ENCODE measurements around the gene LNPEP.
A peak's percentile ranks its signal among the peaks of the same experiment; 100 is the strongest.

LNPEP gene

DNA sequence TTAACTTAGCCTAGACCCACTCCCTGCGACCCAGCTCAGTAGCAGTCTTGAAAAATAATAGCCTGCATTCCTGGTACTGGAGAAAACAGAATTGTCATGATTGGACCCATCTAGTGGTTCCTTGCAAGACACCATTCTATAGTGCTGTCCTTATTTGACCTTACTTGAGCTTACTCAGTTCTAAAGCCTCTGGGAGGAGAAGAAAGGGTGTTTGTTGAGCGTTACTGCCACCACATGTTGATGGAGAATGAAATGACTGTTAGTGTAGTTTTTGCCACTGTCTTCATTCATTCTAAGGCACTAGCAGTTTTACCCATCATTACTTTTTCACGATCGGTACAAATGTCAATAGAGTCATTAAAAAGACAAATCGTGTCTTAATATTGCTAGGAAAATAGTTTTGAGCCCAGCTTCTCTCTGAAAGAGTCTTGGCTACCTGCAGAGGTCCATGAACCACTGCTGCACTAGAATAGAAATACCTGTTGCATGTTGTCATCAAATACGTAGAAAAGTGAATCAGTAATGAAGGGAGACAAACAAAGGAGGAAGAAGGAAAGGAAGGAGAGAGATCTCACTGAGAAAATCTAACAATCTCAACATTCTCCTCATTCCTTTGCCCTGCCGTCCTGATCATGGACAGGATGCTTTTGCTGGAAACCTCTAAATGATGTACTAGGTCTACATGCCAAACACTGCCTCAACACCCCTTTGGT is 110.5 kb downstream of the LNPEP start:
- H3K27ac ChIP-seq (ENCODE audit: low read length, poor library complexity, severe bottlenecking): peak overlapping the region; percentile 23
- no peak overlapping the region for H4K8ac ChIP-seq (ENCODE audit: low read length)
- H2BK5ac ChIP-seq (ENCODE audit: low read depth, low read length, poor library complexity, severe bottlenecking): no peak overlapping the region
- H2BK15ac ChIP-seq (ENCODE audit: low read depth, poor library complexity, severe bottlenecking): no peak overlapping the region
- no peak overlapping the region for H3K4ac ChIP-seq (ENCODE audit: low read depth in 1 of 2, low read length in 2 of 2)
- H3K9ac ChIP-seq (ENCODE audit: low read length): no peak overlapping the region
- H3K9me3 ChIP-seq (ENCODE audit: control insufficient read depth, low read length): no peaks in the 10 kb centered on the region
- H2AK5ac ChIP-seq (ENCODE audit: low read length, severe bottlenecking): no peak overlapping the region
- H2BK120ac ChIP-seq (ENCODE audit: low read depth, low read length): no peak overlapping the region
- no peak overlapping the region for H2BK12ac ChIP-seq (ENCODE audit: low read length in 2 of 2)
- WGBS: 84% methylated on average over 5 of the region's 7 CpGs
- H3K36me3 ChIP-seq (ENCODE audit: control insufficient read depth in 1 of 2, insufficient read depth in 2 of 2, low read depth in 1 of 2, low read length in 2 of 2): no peaks in the 10 kb centered on the region
- no peak overlapping the region for H3K4me3 ChIP-seq (ENCODE audit: insufficient read depth in 1 of 2, low read depth in 1 of 2, low read length in 2 of 2)
- H3K27me3 ChIP-seq (ENCODE audit: control insufficient read depth in 1 of 2, insufficient read depth in 1 of 2, low read length in 2 of 2): peaks cover 0 to 13% of the 10 kb centered on the region in 2 experiments
- peaks cover 13% of the 10 kb centered on the region for H3K4me1 ChIP-seq (ENCODE audit: control insufficient read depth, insufficient read depth, low read depth, low read length)
- no peak overlapping the region for H4K91ac ChIP-seq (ENCODE audit: low read length)
- H3K18ac ChIP-seq (ENCODE audit: low read depth in 1 of 2, low read length in 2 of 2): no peak overlapping the region
- no peak for DNase-seq
- H3K79me1 ChIP-seq (replicated peaks; ENCODE audit: low read length, poor library complexity, severe bottlenecking): no peaks in the 10 kb centered on the region
- H3K14ac ChIP-seq (ENCODE audit: low read length in 2 of 2): no peak overlapping the region
- H2AFZ ChIP-seq (ENCODE audit: low read depth, low read length): no peak overlapping the region
- no peak overlapping the region for H3K23ac ChIP-seq (ENCODE audit: low read length in 2 of 2)
- no peak overlapping the region for H3K4me2 ChIP-seq (ENCODE audit: low read length, poor library complexity, severe bottlenecking)

DNA sequence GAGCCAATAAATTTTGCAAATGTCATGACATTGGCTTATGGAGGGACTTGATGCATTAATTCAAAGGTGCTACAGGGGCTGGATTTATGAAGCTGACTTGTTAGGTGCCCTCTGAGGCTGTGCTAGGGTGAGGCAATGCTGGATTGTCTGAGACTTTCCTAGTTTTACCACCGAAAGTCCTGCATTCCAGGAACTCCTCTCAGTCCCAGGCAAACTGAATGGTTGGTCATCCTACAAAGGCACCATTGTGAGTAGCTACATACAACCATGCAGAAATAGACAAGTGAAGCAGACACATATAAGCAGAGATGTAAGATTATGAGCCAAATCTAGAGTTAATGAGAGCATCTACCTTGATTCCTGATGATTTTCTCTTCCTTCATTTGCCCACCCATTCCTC is 111.2 kb downstream of the LNPEP start:
- Histone ChIP-seq H4K91ac (ENCODE audit: low read length) (no peak overlapping the region), H4K8ac (ENCODE audit: low read length) (no peak overlapping the region), H3K9ac (ENCODE audit: low read length) (no peak overlapping the region), H2AK5ac (ENCODE audit: low read length, severe bottlenecking) (peak overlapping the region; percentile 55), H3K18ac (ENCODE audit: low read depth in 1 of 2, low read length in 2 of 2) (no peak overlapping the region), H3K4ac (ENCODE audit: low read depth in 1 of 2, low read length in 2 of 2) (no peak overlapping the region), H3K9me3 (ENCODE audit: control insufficient read depth, low read length) (peaks cover 2% of the 10 kb centered on the region), H2BK5ac (ENCODE audit: low read depth, low read length, poor library complexity, severe bottlenecking) (no peak overlapping the region), H3K4me1 (ENCODE audit: control insufficient read depth, insufficient read depth, low read depth, low read length) (peaks cover 13% of the 10 kb centered on the region), H3K23ac (ENCODE audit: low read length in 2 of 2) (no peak overlapping the region), H2BK120ac (ENCODE audit: low read depth, low read length) (no peak overlapping the region), H2AFZ (ENCODE audit: low read depth, low read length) (no peak overlapping the region), H2BK15ac (ENCODE audit: low read depth, poor library complexity, severe bottlenecking) (no peak overlapping the region), H3K36me3 (ENCODE audit: control insufficient read depth in 1 of 2, insufficient read depth in 2 of 2, low read depth in 1 of 2, low read length in 2 of 2) (no peaks in the 10 kb centered on the region), H3K27ac (ENCODE audit: low read length, poor library complexity, severe bottlenecking) (peak overlapping the region; percentile 15), H3K14ac (ENCODE audit: low read length in 2 of 2) (no peak overlapping the region), H3K4me3 (ENCODE audit: insufficient read depth in 1 of 2, low read depth in 1 of 2, low read length in 2 of 2) (no peak overlapping the region), H3K27me3 (ENCODE audit: control insufficient read depth in 1 of 2, insufficient read depth in 1 of 2, low read length in 2 of 2) (peaks cover 0 to 13% of the 10 kb centered on the region in 2 experiments), H3K4me2 (ENCODE audit: low read length, poor library complexity, severe bottlenecking) (no peak overlapping the region), H2BK12ac (ENCODE audit: low read length in 2 of 2) (no peak overlapping the region), H3K79me1 (replicated peaks; ENCODE audit: low read length, poor library complexity, severe bottlenecking) (no peaks in the 10 kb centered on the region)
- 71% methylated on average over 1 of the region's 1 CpG for WGBS
- no peak for DNase-seq

DNA sequence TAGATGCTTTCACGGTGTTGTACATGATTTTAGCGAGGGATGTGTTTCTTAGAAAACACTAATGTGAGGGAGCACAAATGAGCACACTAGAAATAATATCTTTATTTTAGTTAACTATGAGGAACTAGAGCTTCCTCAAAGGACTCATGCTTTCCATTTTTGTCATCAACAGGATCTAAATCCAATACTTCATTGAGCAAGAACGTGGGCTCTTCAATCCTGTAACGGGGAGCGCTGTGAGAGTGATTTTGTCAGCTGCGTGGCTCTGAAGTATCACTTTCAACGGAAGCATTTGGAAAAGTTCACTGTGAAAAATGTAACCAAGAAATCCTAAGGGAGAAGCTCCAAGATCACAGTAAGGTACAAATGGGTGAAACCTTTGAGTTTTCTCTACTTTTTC is 113.3 kb downstream of the LNPEP start:
- no peak overlapping the region for H2AK5ac ChIP-seq (ENCODE audit: low read length, severe bottlenecking)
- no peak overlapping the region for H3K4ac ChIP-seq (ENCODE audit: low read depth in 1 of 2, low read length in 2 of 2)
- H3K18ac ChIP-seq (ENCODE audit: low read depth in 1 of 2, low read length in 2 of 2): no peak overlapping the region
- no peak overlapping the region for H3K23ac ChIP-seq (ENCODE audit: low read length in 2 of 2)
- H3K14ac ChIP-seq (ENCODE audit: low read length in 2 of 2): no peak overlapping the region
- H3K4me2 ChIP-seq (ENCODE audit: low read length, poor library complexity, severe bottlenecking): no peak overlapping the region
- H3K4me3 ChIP-seq (ENCODE audit: insufficient read depth in 1 of 2, low read depth in 1 of 2, low read length in 2 of 2): no peak overlapping the region
- no peaks in the 10 kb centered on the region for H3K79me1 ChIP-seq (replicated peaks; ENCODE audit: low read length, poor library complexity, severe bottlenecking)
- DNase-seq: no peak
- no peak overlapping the region for H3K27ac ChIP-seq (ENCODE audit: low read length, poor library complexity, severe bottlenecking)
- WGBS: 79% methylated on average over 5 of the region's 7 CpGs
- no peak overlapping the region for H2BK120ac ChIP-seq (ENCODE audit: low read depth, low read length)
- H2AFZ ChIP-seq (ENCODE audit: low read depth, low read length): no peak overlapping the region
- H3K36me3 ChIP-seq (ENCODE audit: control insufficient read depth in 1 of 2, insufficient read depth in 2 of 2, low read depth in 1 of 2, low read length in 2 of 2): no peaks in the 10 kb centered on the region
- no peak overlapping the region for H3K9ac ChIP-seq (ENCODE audit: low read length)
- no peak overlapping the region for H4K91ac ChIP-seq (ENCODE audit: low read length)
- no peak overlapping the region for H4K8ac ChIP-seq (ENCODE audit: low read length)
- H2BK15ac ChIP-seq (ENCODE audit: low read depth, poor library complexity, severe bottlenecking): no peak overlapping the region
- H3K4me1 ChIP-seq (ENCODE audit: control insufficient read depth, insufficient read depth, low read depth, low read length): peaks cover 2% of the 10 kb centered on the region
- H3K9me3 ChIP-seq (ENCODE audit: control insufficient read depth, low read length): peaks cover 6% of the 10 kb centered on the region
- H2BK5ac ChIP-seq (ENCODE audit: low read depth, low read length, poor library complexity, severe bottlenecking): no peak overlapping the region
- H3K27me3 ChIP-seq (ENCODE audit: control insufficient read depth in 1 of 2, insufficient read depth in 1 of 2, low read length in 2 of 2): peaks cover 0 to 13% of the 10 kb centered on the region in 2 experiments
- no peak overlapping the region for H2BK12ac ChIP-seq (ENCODE audit: low read length in 2 of 2)

DNA sequence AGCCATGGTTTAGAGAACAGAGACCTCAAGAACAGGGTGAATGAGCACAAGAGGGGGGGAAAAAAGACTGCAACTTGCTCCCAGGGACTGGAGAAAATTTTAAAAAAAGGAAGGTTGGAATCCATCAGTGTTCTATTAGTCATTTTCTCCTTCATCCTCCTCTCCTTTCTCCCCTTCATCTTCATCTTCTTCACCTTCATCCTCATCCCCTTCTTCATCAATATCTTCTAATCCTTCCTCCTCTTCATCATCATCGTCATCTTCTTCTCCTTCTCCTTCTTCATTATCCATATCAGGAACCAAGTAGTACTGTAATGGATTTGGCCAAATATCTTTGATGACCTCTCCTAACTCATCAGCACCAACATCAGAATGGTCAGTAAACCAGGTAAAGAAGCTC is 120.4 kb downstream of the LNPEP start:
- Histone ChIP-seq H3K27me3 (ENCODE audit: control insufficient read depth in 1 of 2, insufficient read depth in 1 of 2, low read length in 2 of 2) (peaks cover 0 to 11% of the 10 kb centered on the region in 2 experiments), H3K4me2 (ENCODE audit: low read length, poor library complexity, severe bottlenecking) (no peak overlapping the region), H2BK5ac (ENCODE audit: low read depth, low read length, poor library complexity, severe bottlenecking) (no peak overlapping the region), H2AK5ac (ENCODE audit: low read length, severe bottlenecking) (no peak overlapping the region), H3K4ac (ENCODE audit: low read depth in 1 of 2, low read length in 2 of 2) (no peak overlapping the region), H2AFZ (ENCODE audit: low read depth, low read length) (no peak overlapping the region), H2BK120ac (ENCODE audit: low read depth, low read length) (no peak overlapping the region), H2BK12ac (ENCODE audit: low read length in 2 of 2) (no peak overlapping the region), H3K36me3 (ENCODE audit: control insufficient read depth in 1 of 2, insufficient read depth in 2 of 2, low read depth in 1 of 2, low read length in 2 of 2) (no peaks in the 10 kb centered on the region), H4K91ac (ENCODE audit: low read length) (no peak overlapping the region), H3K4me3 (ENCODE audit: insufficient read depth in 1 of 2, low read depth in 1 of 2, low read length in 2 of 2) (no peak overlapping the region), H3K18ac (ENCODE audit: low read depth in 1 of 2, low read length in 2 of 2) (no peak overlapping the region), H3K9me3 (ENCODE audit: control insufficient read depth, low read length) (peaks cover 14% of the 10 kb centered on the region), H4K8ac (ENCODE audit: low read length) (no peak overlapping the region), H3K23ac (ENCODE audit: low read length in 2 of 2) (no peak overlapping the region), H2BK15ac (ENCODE audit: low read depth, poor library complexity, severe bottlenecking) (no peak overlapping the region), H3K9ac (ENCODE audit: low read length) (no peak overlapping the region), H3K79me1 (replicated peaks; ENCODE audit: low read length, poor library complexity, severe bottlenecking) (no peaks in the 10 kb centered on the region), H3K4me1 (ENCODE audit: control insufficient read depth, insufficient read depth, low read depth, low read length) (no peaks in the 10 kb centered on the region), H3K14ac (ENCODE audit: low read length in 2 of 2) (no peak overlapping the region), H3K27ac (ENCODE audit: low read length, poor library complexity, severe bottlenecking) (no peak overlapping the region)
- WGBS: 90% methylated on average over 1 of the region's 1 CpG
- DNase-seq: no peak

Data from mesenchymal stem cell (in vitro differentiated cells and primary cell).